SK-N-SH treated with all-trans-retinoic acid at 6 μM for 48 hours (cell line): Measurements from ENCODE around the gene ALDH3B2.

Source experiments
- GLIS3 ChIP-seq: fragments of 250-450 bp; sonication (Bioruptor Pico); IDR thresholded peaks from 2 replicates; pipeline ENCODE4 v1.5.0; 2020; ENCODE audit warnings: mild to moderate bottlenecking, moderate library complexity
- PATZ1 ChIP-seq: fragments of 250-450 bp; sonication (Bioruptor Pico); IDR thresholded peaks from 2 replicates; pipeline ENCODE4 v1.8.0; 2020; ENCODE audit warnings: mild to moderate bottlenecking, moderate library complexity, borderline replicate concordance
- ZFP30 ChIP-seq: fragments of 450-650 bp; formaldehyde crosslinking; IDR thresholded peaks from 2 replicates; pipeline ENCODE4 v1.5.0; 2022; ENCODE audit warnings: mild to moderate bottlenecking, moderate library complexity
- ZNF8 ChIP-seq: fragments of 450-650 bp; formaldehyde crosslinking; IDR thresholded peaks from 2 replicates; pipeline ENCODE4 v1.5.0; 2020; ENCODE audit warnings: mild to moderate bottlenecking, moderate library complexity

- TF ChIP-seq PATZ1 (CRISPR knock-in tag) (no peak), ZFP30 (CRISPR knock-in tag) (no peak), ZNF8 (no peak), GLIS3 (CRISPR knock-in tag) (no peak)
Observed at GRCh38 chr11:67698247-67698646, 23.8 kb upstream of the ALDH3B2 start.
